T-cell (primary cell): ENCODE measurements around the gene ICE1. TPM values are rescaled to one million over a fixed set of nuclear protein-coding genes. Genes with fewer than 3 reads are reported as not detected.

Experiments
- ATAC-seq, 4 experiments: fragments of 200-7000 bp in 3 of 4; fragments of 150-1000 bp in 1 of 4; cut with Tn5 transposase; replicated peaks in 1 of 4; 1 replicate in 3 of 4; 2 replicates in 1 of 4; pipeline ENCODE4 v1.10.0; 2021; ENCODE audit warnings: moderate library complexity in 3 of 4, mild to moderate bottlenecking in 2 of 4, moderate number of reproducible peaks in 1 of 4
- CTCF ChIA-PET, 2 donors: fragments of 300-600 bp; sonication (Branson Sonifier 250); formaldehyde crosslinking; loops; one replicate each; lab custom pipeline; 2022; ENCODE audit warnings: antibody characterized with exemption in 2 of 2; lab: Charles Lee
- POLR2A ChIA-PET, 2 donors: fragments of 300-600 bp; sonication (Branson Sonifier 250); formaldehyde crosslinking; loops; one replicate each; lab custom pipeline; 2022; ENCODE audit warnings: antibody characterized with exemption in 2 of 2; lab: Charles Lee
- DNase-seq, 35 experiments: peaks; one replicate each; pipeline versions ENCODE4 v3.0.0 to v3.0.0-alpha.2; 2013 to 2023
- H3K27ac ChIP-seq: one replicate; pipeline ENCODE4 v1.5.1; 2013; ENCODE audit warnings: low read length
- H3K27me3 ChIP-seq, 2 experiments: replicated peaks in 1 of 2; 1 replicate in 1 of 2; 2 replicates in 1 of 2; pipeline versions ENCODE4 v1.6.1 to v1.7.0; 2013; ENCODE audit warnings: low read length in 1 of 2, mixed read lengths in 1 of 2; ENCODE audit not compliant: control insufficient read depth in 2 of 2, insufficient read depth in 2 of 2; ENCODE audit errors: extremely low read depth in 1 of 2
- H3K36me3 ChIP-seq, 2 donors: 1 replicate in 1 of 2; 2 replicates in 1 of 2; pipeline versions ENCODE4 v1.6.1 to v1.7.0; 2013; ENCODE audit warnings: low read length in 1 of 2; ENCODE audit not compliant: control insufficient read depth in 2 of 2, insufficient read depth in 1 of 2; ENCODE audit errors: extremely low read depth in 1 of 2
- H3K4me1 ChIP-seq, 2 experiments: 1 replicate in 1 of 2; 2 replicates in 1 of 2; pipeline versions ENCODE4 v1.6.1 to v1.7.0; 2013; ENCODE audit warnings: low read length in 2 of 2, mixed read lengths in 1 of 2; ENCODE audit not compliant: insufficient read depth in 2 of 2, control insufficient read depth in 1 of 2; ENCODE audit errors: extremely low read depth in 1 of 2
- H3K4me3 ChIP-seq, 2 donors: 1 replicate in 1 of 2; 2 replicates in 1 of 2; pipeline versions ENCODE4 v1.5.1 to v1.7.0; 2013; ENCODE audit warnings: mild to moderate bottlenecking in 2 of 2, low read length in 1 of 2, moderate library complexity in 1 of 2; ENCODE audit not compliant: control insufficient read depth in 1 of 2; ENCODE audit errors: extremely low read depth in 1 of 2
- H3K9me3 ChIP-seq: 2 replicates; pipeline ENCODE4 v1.7.0; 2013
- H3K27ac Mint-ChIP-seq, 2 donors: one replicate each; pipeline ENCODE4 v1.8.0; 2020 to 2021; ENCODE audit warnings: mild to moderate bottlenecking in 2 of 2, mixed read lengths in 2 of 2
- H3K27me3 Mint-ChIP-seq, 2 donors: one replicate each; pipeline ENCODE4 v1.8.0; 2021 to 2022; ENCODE audit warnings: mixed read lengths in 2 of 2
- H3K36me3 Mint-ChIP-seq: one replicate; pipeline ENCODE4 v1.8.0; 2021; ENCODE audit warnings: mixed read lengths
- H3K4me1 Mint-ChIP-seq, 3 donors: one replicate each; pipeline ENCODE4 v1.8.0; 2020 to 2022; ENCODE audit warnings: mixed read lengths in 3 of 3, mild to moderate bottlenecking in 1 of 3
- H3K4me3 Mint-ChIP-seq, 3 donors: one replicate each; pipeline ENCODE4 v1.8.0; 2020 to 2022; ENCODE audit warnings: mild to moderate bottlenecking in 3 of 3, mixed read lengths in 3 of 3, moderate library complexity in 3 of 3
- H3K9me3 Mint-ChIP-seq, 3 donors: one replicate each; pipeline ENCODE4 v1.8.0; 2020 to 2022; ENCODE audit warnings: mixed read lengths in 3 of 3
- WGBS: methylation state at CpG from one replicate; pipeline ENCODE4 v1.1.5; 2013; ENCODE audit warnings: missing lambda C conversion rate; ENCODE audit not compliant: insufficient coverage; 5-methylcytosine and 5-hydroxymethylcytosine counted together
- total RNA-seq, 35 experiments: library from RNA in 6 of 35; stranded (reverse) in 6 of 35; fragments of 120-200 nt in 1 of 35; gene quantifications; one replicate each; pipeline versions ENCODE4 v1.2.1 to v1.2.4 and lab custom pipeline; 2013 to 2026

The ICE1 gene
- total RNA-seq, 5 donors from 2014 or later (not counting 1 experiment from before 2014, with no cell fraction given) = 37.3 to 42.9 (median 40.5) TPM

- Histone ChIP-seq H3K27ac (no peak overlapping the region), H3K9me3 (no peaks in the 10 kb centered on the region), H3K4me3 (no peak overlapping the region), H3K4me1 (peaks cover 21 to 32% of the 10 kb centered on the region in 2 experiments), H3K27me3 (no peaks in the 10 kb centered on the region), H3K36me3 (no peaks in the 10 kb centered on the region)
- no peaks in the 10 kb centered on the region for H3K9me3 Mint-ChIP-seq
- 73% methylated on average over 5 of the region's 11 CpGs for WGBS
- DNase-seq (peak in 1 of 35 experiments; percentile 37), ATAC-seq (no peak)
- H3K27ac Mint-ChIP-seq = no peak overlapping the region
- no peaks in the 10 kb centered on the region for H3K27me3 Mint-ChIP-seq
- POLR2A ChIA-PET = interaction anchor here in 1 of 2 donors (0.6 kb wide), 1 partner anchor 1262 kb away, joined by 7 read pairs; no protein-coding TSS in a partner anchor
- CTCF ChIA-PET = no interaction called here
- H3K4me3 Mint-ChIP-seq = peak overlapping the region in 1 of 3 donors; percentile 22
- peaks cover 20% of the 10 kb centered on the region for H3K36me3 Mint-ChIP-seq
- peaks cover 20 to 25% (median 22%) of the 10 kb centered on the region in 3 donors for H3K4me1 Mint-ChIP-seq
These were observed 2.9 kb upstream of the ICE1 start for GRCh38 chr5:5419291-5420210.

- no peaks in the 10 kb centered on the region for H3K27me3 ChIP-seq
- 57% methylated on average over 1 of the region's 3 CpGs for WGBS
- CTCF ChIA-PET = no interaction called here
- no peak overlapping the region for H3K27ac Mint-ChIP-seq
- H3K36me3 ChIP-seq = no peaks in the 10 kb centered on the region
- no peak for ATAC-seq
- no peak overlapping the region for H3K4me3 ChIP-seq
- POLR2A ChIA-PET = interaction anchor here in 1 of 2 donors (0.6 kb wide), 1 partner anchor 1261 kb away, joined by 7 read pairs; no protein-coding TSS in a partner anchor
- no peak for DNase-seq
- H3K36me3 Mint-ChIP-seq = peaks cover 20% of the 10 kb centered on the region
- H3K27me3 Mint-ChIP-seq = no peaks in the 10 kb centered on the region
- no peaks in the 10 kb centered on the region for H3K9me3 ChIP-seq
- H3K4me3 Mint-ChIP-seq = peak overlapping the region in 1 of 3 donors; percentile 95
- peaks cover 25 to 35% of the 10 kb centered on the region in 2 experiments for H3K4me1 ChIP-seq
- peaks cover 20 to 25% (median 22%) of the 10 kb centered on the region in 3 donors for H3K4me1 Mint-ChIP-seq
- no peak overlapping the region for H3K27ac ChIP-seq
- no peaks in the 10 kb centered on the region for H3K9me3 Mint-ChIP-seq
These were observed 2.2 kb upstream of the ICE1 start for GRCh38 chr5:5420251-5420650.

- no peaks in the 10 kb centered on the region for H3K9me3 ChIP-seq
- CTCF ChIA-PET = interaction anchor here in 1 of 2 donors (0.6 to 2.0 kb wide), 6 partner anchors 9 to 1211 kb away, joined by 3 to 6 read pairs (median 3); partner anchors contain the start of genes MED10, NSUN2 and SRD5A1
- peak overlapping the region; percentile 96 for H3K27ac ChIP-seq
- peak overlapping the region; percentile 98 to 99 for H3K27ac Mint-ChIP-seq
- H3K36me3 ChIP-seq = no peaks in the 10 kb centered on the region
- peaks cover 20 to 25% (median 22%) of the 10 kb centered on the region in 3 donors for H3K4me1 Mint-ChIP-seq
- no peak for ATAC-seq
- no peaks in the 10 kb centered on the region for H3K27me3 ChIP-seq
- H3K4me3 Mint-ChIP-seq = peak overlapping the region in 2 of 3 donors; percentile 94 to 95
- H3K4me3 ChIP-seq = peak overlapping the region; percentile 70 to 80
- no peaks in the 10 kb centered on the region for H3K27me3 Mint-ChIP-seq
- POLR2A ChIA-PET = interaction anchor here in 1 of 2 donors (1.0 to 1.4 kb wide), 2 partner anchors 1212 to 1292 kb away, joined by 3 to 7 read pairs; partner anchors contain the start of genes NSUN2, SRD5A1 and TENT4A
- peak in 26 of 35 experiments; percentile 1 to 51 (median 20) for DNase-seq
- peaks cover 17% of the 10 kb centered on the region for H3K36me3 Mint-ChIP-seq
- 5% methylated on average over 7 of the region's 24 CpGs for WGBS
- H3K4me1 ChIP-seq = peaks cover 25 to 35% of the 10 kb centered on the region in 2 experiments
- no peaks in the 10 kb centered on the region for H3K9me3 Mint-ChIP-seq
These were observed 1.1 kb upstream of the ICE1 start for GRCh38 chr5:5421149-5421960.

GRCh38 chr5:5422819-5423515, 490 bp downstream of the ICE1 start:
- ChIA-PET CTCF (interaction anchor here in 1 of 2 donors (1.0 to 2.0 kb wide), 5 partner anchors 20 to 1210 kb away, joined by 3 to 6 read pairs (median 3); partner anchors contain the start of genes MED10, NSUN2 and SRD5A1), POLR2A (interaction anchor here (0.8 to 1.4 kb wide), 4 partner anchors 42 to 1290 kb away, joined by 3 to 7 read pairs (median 3); partner anchors contain the start of genes NSUN2 (in 1 of the 2), SRD5A1 (in 1 of the 2) and TENT4A (in 1 of the 2))
- H3K4me3 Mint-ChIP-seq = peak overlapping the region in 2 of 3 donors; percentile 94 to 95
- peaks cover 5% of the 10 kb centered on the region for H3K36me3 Mint-ChIP-seq
- Histone ChIP-seq H3K36me3 (no peaks in the 10 kb centered on the region), H3K9me3 (no peaks in the 10 kb centered on the region), H3K27ac (no peak overlapping the region), H3K4me3 (peak overlapping the region; percentile 70 to 91), H3K27me3 (no peaks in the 10 kb centered on the region), H3K4me1 (peaks cover 25 to 35% of the 10 kb centered on the region in 2 experiments)
- peaks cover 20 to 25% (median 22%) of the 10 kb centered on the region in 3 donors for H3K4me1 Mint-ChIP-seq
- WGBS = under 1% methylated on average over 50 of the region's 58 CpGs
- H3K27ac Mint-ChIP-seq = peak overlapping the region in 1 of 2 donors; percentile 99
- ATAC-seq = peak; percentile 16 to 32 (median 24)
- DNase-seq = peak in 1 of 35 experiments; percentile 15
- H3K9me3 Mint-ChIP-seq = no peaks in the 10 kb centered on the region
- H3K27me3 Mint-ChIP-seq = no peaks in the 10 kb centered on the region

GRCh38 chr5:5423586-5423985, 1.1 kb downstream of the ICE1 start:
- Histone ChIP-seq H3K9me3 (no peaks in the 10 kb centered on the region), H3K27ac (no peak overlapping the region), H3K27me3 (no peaks in the 10 kb centered on the region), H3K4me1 (peaks cover 25 to 35% of the 10 kb centered on the region in 2 experiments), H3K36me3 (peaks cover 0 to 2% of the 10 kb centered on the region in 2 donors), H3K4me3 (peak overlapping the region; percentile 70 to 91)
- Mint-ChIP-seq H3K27ac (no peak overlapping the region), H3K27me3 (no peaks in the 10 kb centered on the region), H3K36me3 (peaks cover 2% of the 10 kb centered on the region), H3K4me3 (no peak overlapping the region), H3K9me3 (no peaks in the 10 kb centered on the region), H3K4me1 (peaks cover 22 to 27% (median 24%) of the 10 kb centered on the region in 3 donors)
- no peak for DNase-seq
- no peak for ATAC-seq
- CTCF ChIA-PET = no interaction called here
- WGBS = no CpG with 5 or more reads among the region's 7 CpGs
- POLR2A ChIA-PET = interaction anchor here in 1 of 2 donors (0.8 to 0.9 kb wide), 2 partner anchors 41 to 68 kb away, joined by 3 read pairs; no protein-coding TSS in a partner anchor
